Stimulated activated CD4-positive, alpha-beta T cell treated with anti-CD3 and anti-CD28 coated beads, Interleukin-2, amount 100 ng/mL, for 4 hours (primary cell): Measurements from ENCODE around the gene FAT4.
A peak's percentile ranks its signal among the peaks of the same experiment; 100 is the strongest.

Source experiments
- DNase-seq: peaks from one replicate; pipeline ENCODE4 v3.0.0-alpha.2; 2020; ENCODE audit warnings: low read depth

FAT4 gene, protein sequence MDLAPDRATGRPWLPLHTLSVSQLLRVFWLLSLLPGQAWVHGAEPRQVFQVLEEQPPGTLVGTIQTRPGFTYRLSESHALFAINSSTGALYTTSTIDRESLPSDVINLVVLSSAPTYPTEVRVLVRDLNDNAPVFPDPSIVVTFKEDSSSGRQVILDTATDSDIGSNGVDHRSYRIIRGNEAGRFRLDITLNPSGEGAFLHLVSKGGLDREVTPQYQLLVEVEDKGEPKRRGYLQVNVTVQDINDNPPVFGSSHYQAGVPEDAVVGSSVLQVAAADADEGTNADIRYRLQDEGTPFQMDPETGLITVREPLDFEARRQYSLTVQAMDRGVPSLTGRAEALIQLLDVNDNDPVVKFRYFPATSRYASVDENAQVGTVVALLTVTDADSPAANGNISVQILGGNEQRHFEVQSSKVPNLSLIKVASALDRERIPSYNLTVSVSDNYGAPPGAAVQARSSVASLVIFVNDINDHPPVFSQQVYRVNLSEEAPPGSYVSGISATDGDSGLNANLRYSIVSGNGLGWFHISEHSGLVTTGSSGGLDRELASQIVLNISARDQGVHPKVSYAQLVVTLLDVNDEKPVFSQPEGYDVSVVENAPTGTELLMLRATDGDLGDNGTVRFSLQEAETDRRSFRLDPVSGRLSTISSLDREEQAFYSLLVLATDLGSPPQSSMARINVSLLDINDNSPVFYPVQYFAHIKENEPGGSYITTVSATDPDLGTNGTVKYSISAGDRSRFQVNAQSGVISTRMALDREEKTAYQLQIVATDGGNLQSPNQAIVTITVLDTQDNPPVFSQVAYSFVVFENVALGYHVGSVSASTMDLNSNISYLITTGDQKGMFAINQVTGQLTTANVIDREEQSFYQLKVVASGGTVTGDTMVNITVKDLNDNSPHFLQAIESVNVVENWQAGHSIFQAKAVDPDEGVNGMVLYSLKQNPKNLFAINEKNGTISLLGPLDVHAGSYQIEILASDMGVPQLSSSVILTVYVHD (N-terminal part only)

DNA sequence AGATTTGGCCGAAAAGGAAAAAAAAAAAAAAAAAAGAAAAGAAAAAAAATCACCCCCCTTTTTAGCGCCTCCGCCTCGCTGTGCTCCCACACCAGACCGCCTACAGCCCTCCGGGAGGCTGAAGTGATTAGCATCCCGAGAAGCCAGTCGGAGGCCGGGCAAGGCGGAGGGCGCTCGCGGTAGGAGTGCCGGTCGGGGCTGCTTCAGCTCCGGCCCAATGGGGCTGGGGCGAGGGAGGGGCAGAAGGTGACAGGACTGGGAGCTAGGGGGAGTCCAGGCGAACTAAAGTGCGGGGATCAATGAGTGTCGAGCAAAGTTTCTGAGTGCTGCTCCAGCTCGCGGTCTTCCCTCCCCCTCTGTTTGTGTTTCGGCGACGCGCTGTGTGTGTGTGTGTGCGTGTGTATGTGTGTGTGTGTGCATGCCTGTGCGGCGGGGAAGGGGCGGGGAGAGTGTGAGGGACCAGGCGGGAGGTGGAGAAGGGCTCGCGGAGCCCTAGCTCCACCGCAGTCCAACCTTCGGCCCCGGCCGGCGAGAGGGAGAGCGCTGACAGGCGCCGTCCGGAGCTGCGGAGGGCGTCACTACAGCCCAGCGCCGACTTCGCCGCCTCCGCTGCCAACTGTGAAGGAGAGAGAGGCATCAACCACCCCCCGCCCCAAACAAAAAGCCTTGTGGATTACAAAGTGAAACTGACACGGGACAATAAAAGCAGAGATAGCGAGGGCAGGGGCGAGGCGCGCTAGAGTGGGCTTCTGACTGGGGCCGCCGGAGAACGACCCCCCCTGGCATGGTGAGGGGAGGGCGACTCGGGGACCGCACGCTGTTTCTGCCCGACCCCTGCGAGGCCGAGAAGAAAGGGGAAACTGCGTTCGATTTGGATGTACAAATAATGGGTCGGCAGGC lies at the start of gene FAT4:
Gene FAT4 (plus strand): TSS at position 280 of the 900 bp plus-strand sequence. CDS start 1,457 bp downstream, outside the sequence.
- peak; percentile 6 for DNase-seq

DNA sequence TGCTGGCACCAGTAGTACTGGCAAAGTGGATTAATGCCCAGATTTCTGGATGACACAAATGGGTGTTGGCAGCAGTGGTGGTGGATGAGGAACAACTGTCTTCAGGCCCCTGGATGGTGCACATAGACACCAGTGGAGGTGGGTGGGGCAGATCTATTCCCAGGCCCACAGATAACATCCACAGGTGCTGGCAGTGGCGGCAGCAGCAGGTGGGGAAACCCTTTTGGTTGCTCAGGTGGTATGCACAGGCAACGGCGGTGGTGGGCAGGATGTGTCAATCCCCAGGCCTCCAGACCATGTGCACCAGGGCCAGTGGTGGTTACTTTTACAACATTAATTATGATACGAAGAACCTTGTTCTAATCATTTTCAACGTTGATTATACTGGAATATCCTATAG lies 48.9 kb upstream of the FAT4 start:
- DNase-seq = no peak

DNA sequence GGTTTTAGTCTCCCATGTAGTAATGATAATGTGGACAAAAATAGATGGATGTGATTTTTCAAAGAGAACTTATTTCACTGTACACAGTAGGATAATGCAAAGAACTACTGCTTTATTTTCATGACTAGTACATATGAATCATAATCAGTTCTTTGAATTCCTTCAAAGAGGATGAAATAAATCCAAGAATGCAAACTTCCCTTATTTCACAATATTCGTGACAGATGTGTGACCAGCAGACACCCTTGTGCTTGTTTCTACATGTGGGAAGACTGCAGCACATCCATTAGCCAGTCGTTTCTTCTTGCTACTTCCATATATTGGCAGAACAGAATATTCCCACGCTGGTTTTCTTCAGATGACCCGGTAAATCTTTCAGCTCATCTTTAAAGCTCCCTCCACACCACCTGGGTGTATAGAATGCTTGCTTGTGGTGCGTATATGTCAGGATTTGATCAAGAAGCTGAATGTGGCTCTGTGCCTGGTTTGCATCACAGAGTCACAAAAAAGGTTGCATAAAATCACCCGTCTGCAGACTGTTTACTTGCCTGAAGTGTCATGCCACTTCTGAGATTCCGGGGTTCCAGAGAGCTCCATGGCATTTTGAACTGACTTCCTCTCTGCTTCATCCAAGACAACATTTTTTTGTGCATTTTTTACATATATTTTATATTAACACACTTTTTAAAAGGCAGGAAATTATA lies 47.7 kb upstream of the FAT4 start:
- no peak for DNase-seq

DNA sequence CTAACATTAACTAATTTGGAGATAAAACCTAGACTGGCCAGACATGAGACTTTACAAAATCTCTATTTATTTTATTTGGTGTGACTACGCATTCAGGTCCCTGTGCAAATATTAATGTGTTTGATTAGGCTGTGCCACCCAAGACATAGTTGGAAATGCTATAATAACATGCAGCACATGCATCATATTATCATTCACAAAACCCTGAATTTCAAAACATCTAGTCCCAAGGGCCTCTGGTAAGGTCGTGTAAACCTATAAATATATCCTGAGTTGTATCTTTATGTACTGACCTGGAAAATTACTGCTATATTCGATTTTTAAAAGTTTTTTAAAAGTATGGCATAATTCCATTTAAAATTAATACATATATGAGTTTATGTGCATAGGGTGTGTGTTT lies 47.1 kb upstream of the FAT4 start:
- no peak for DNase-seq

DNA sequence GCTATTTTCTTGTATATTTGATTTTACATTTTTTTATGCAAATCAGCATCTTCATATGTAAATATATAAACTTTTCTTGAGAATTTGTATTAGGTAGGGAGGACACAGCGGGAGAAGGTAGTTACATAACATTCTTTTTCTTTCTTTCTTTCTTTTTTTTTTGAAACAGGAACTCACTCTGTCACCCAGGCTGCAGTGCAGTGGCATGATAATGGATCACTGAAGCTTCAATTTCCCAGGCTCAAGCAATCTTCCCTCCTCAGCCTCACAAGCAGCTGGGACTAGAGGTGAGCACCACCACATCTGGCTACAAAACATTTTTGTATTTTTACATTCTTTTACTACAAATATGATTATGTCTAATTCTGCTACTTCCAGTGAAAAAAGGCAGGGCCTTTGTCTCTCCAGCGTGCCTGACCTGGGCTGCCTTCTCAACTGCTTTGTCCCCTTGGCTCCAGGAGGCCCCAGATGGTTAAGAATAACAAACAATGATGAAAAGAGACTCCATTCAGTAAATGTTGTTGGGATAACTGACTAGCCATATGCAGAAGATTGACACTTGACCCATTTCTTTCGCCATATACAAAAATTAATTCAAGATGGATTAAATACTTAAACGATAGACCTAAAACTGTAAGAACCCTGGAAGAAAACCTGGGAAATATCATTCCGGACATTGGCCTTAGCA lies 46.5 kb upstream of the FAT4 start:
- no peak for DNase-seq

DNA sequence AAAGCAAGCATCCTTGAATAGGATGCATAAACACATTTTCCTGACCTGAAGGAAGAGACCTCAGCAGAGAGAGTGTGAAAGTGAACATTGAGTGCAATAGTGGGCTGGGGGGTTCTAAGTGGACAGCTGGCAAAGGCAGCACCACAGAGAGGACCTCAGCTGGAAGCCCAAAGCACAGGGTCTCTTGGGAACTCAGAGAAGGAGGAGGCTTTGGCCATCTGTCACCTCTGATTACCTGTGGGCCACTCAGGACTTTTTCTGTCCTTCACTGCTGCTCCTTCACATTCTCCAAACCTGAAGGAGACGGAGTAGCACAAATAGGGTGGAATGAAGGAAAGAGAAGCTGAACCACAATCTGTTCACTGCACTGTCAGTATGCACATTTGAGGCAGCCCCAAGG lies 37.9 kb upstream of the FAT4 start:
- no peak for DNase-seq

DNA sequence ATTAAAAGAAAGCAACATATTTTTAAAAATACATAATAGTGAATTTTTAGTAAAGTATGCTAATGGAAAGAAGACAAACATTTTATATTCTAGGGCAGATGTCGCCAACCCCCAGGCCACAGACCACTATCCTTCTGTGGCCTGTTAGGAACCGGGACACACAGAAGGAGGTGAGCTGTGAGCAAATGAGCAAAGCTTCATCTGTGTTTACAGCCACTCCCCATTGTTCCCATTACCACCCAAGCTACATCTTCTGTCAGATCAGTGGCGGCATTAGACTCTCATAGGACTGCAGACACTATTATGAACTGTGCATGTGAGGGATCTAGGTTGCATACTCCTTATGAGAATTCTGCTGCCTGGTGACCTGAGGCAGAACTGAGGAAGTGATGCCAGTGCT lies 37.0 kb upstream of the FAT4 start:
- no peak for DNase-seq

DNA sequence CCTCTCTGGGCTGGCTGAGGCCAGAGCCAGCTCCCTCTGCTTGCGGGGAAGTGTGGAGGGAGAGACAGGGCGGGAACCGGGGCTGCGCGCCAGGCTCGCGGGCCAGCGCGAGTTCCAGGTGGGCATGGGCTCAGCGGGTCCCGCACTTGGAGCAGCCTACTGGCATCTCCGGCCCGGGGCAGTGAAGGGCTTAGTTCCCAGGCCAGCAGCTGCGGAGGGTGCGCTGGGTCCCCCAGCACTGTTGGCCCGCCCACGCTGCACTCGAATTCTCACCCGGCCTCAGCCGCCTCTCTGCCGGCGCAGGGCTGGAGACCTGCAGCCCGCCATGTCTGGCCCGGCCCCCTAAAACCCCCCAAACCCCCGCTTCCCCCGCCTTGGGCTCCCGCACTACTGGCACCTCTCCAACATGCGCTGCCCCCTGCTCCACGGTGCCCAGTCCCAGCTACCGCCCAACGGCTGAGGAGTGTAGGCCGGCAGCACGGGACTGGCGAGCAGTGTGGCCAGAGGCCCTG lies 33.8 kb upstream of the FAT4 start:
- no peak for DNase-seq

DNA sequence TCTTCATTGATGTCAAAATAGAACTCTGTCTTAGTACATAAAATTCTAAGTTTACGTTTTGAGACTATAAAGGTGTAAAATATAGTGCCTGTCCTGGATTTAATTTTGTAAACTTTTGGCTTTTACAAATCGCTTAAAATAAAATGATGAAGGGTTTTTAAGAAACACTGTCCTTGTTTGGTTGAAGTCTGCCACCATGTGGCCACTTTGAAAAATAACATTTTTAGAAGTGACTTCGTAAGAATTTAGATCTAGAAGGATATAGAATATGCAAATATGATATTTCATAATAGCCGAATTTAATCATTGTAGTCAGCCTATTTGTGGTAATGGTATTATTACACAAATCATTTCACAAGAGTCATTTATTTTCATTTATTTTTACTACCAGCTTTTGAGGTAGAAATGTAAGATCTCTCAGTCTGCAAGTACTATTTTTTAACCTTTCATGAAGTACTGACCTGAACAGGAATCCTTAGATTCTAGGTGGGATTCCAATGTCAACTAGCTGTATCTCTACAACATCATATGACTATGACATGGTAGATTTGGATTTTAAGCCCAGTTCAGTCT lies 31.0 kb upstream of the FAT4 start:
- no peak for DNase-seq

DNA sequence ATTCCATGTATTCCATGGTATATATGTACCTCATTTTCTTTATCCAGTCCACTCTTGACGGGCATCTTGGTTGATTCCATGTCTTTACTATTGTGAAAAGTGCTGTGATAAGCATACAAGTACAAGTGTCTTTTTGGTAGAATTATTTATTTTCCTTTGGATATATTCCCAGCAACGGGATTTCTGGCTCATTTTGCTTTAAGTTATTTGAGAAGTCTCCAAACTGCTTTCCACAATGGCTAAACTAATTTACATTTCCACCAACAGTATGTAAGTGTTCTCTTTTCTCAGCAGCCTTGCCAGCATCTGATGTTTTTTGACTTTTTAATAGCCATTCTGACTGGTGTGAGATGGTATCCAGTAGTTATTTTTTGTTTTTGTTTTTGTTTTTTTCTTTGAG lies 17.6 kb upstream of the FAT4 start:
- DNase-seq = no peak

DNA sequence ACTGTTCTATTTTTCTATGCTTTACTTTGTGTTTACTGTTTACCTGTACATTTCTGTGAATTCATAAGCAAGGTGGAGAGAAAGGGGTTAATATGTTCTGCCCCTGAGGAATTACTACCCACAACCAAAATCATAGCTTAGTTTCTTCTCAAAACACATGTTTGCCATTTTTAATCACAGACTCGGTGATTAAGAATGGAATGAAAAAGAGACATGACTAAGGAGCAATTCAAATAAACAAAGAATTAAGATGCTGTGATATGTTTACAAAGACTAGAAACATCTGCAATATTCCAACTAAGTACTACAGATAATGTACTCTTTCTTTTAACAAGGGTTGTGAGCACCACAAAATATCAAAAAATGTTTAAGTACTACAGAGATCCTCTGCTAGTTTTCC lies 11.7 kb upstream of the FAT4 start:
- DNase-seq = no peak

DNA sequence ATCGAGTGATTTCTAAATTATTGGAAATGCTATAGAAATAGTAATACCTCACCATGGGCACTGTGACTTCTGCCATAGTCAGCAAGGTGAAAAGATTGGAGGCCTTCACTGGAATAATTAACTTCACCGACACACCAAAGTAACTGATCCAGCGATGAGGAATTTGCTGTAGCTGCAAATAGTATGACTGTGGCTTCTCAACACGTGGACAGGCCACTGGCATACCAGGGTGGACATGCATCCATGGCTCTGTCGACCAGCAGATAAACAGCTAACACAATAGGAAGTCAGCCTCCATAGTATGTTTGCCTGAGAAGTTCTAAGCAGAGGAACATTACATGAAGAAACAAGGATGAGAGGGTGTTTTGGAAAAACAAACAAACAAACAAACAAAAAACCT lies 10.9 kb upstream of the FAT4 start:
- no peak for DNase-seq

DNA sequence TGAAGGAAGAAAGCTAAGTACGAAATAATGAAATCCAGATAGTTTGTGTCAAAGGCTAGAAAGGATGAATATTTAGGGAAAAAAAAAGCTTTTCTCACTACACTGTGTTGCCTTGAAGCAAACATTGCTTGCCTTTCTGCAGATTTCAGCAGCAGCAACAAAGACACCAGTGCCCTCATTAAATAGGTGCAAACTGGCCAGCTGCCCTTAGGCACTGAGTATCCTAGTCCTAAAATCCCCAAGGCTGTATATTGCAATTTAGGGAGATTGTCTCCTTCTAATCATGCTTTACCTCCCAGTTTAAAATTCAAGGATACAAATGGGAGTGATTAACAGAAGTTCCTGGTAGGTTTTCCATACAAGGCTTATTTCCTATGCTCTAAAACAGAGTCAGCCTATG lies 8.6 kb upstream of the FAT4 start:
- no peak for DNase-seq

DNA sequence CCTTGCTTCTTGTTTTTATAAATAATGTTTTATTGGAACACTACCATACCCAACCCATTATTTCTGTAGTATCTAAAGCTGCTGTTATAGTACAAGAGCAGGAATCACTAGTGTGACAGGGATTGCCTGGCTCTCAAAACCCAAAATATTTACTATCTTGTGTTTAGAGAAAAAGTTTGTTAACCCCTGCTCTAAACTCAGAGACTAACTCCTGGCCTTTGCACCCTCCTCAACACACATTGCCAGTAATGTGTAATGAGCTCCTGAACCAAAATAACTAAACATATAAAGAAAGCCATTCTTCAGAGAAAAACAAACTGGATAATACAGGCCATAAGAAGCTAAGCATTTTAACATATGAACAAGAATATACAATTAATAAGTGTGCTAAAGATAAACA lies 8.2 kb upstream of the FAT4 start:
- no peak for DNase-seq

DNA sequence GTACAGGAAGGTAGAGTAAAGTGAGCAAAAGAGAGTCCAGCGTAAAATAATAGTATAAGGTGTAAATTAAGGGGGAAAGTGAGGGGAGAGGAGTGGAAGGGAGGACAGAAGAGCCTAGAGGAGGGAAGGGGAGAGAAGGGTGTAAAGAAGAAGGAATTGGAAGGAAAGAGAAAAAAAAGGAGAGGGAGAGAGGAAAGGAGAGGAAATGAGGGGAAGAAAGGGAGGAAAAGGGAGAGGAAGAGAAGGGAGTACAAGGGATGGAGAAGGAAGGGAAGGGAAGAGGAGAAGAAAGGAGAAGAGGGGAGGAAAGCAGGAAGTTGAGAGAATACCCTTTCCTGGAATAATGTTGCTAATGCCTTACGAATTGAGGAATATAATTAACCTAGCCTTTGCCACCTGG lies 3.3 kb upstream of the FAT4 start:
- DNase-seq = no peak

DNA sequence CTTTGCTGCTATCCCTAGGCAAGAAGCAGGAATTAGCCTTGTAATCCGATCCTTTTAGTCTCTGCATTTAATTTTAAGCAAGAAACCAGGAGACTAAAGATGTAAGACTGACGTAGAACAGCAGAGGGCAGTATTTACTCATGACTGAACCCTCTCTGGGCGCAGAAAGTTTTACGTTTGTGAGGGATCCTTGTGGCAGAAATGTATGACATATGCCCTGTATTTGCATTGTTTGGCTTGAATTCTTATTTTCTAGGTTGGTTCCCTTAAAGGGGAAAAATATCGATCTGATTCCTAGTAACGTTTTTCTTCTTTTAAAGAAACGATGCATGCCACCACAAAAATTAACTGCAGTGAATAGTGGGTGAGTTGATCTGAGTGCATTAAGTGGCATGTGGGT lies 1.3 kb upstream of the FAT4 start:
- no peak for DNase-seq

DNA sequence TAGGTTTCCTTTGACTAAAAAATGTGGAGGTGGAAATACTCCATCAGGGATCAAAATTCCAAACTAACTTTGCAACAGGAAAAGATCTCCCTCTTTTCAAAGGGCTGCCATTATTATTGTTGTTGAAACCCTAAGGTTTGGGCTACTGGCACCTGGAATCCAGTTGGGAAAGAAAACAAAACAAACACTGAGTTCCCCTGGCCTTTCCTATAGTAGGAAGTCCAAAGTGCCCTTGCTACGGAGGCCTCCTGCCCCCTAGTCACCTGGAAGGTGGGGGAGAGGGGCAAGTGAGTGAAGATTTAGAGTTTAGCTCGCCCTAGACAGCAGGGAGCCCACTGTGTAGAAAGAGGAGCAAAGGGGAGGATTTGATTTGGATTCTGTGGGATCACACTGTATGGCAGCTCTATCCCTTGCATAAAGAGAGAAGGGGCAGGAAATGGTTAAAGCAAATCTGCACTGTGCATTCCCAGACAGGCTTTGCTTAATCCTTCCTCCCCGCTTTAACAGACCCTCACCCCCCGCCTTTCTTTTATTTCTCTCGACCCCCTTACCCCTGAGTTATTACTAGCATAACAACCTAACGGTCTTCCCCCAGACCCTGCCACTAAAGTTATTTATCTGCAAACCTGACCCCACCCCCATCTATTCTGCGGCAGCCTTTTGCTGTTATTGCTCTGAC lies 627 bp upstream of the FAT4 start:
- no peak for DNase-seq

DNA sequence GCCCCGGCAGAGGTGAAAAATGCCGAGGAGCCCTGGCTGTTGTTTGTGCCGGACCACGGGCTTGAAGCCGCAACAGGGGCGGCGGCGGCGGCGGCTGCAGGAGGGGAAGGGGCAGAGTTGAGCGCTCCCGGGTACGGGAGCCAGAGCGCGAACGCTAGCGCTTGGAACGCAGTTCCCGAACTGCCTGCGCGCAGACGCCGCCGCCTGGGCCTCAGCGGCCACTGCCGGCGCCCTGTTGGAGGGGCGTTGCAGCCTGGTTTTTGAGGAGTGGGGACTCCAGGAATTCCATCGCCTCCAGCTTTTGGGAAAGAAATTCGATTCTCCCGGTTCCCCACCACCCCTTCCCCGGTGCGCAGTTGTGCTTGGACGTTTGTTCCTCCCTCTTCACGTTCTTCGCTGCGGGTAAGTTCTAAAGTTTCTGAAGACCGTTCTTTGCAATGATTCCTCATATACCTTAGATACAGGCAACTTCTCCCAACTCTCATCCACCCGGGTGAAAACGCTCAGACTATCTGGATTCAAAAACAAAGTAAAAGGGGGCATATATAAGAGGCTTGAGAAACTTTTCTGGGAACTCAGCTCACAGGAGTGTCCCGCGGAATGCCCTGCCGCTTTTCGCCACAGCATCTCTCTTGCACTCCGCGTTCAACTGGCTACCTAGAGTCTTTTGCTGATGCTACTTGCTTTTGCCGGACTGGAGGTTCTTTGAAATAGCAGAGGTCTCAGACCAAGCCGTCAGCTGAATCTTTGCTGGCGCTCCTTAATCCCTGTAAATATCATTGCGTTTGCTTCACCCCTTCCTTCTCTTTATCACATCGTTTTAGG lies 1.0 kb downstream of the FAT4 start:
- DNase-seq = no peak

DNA sequence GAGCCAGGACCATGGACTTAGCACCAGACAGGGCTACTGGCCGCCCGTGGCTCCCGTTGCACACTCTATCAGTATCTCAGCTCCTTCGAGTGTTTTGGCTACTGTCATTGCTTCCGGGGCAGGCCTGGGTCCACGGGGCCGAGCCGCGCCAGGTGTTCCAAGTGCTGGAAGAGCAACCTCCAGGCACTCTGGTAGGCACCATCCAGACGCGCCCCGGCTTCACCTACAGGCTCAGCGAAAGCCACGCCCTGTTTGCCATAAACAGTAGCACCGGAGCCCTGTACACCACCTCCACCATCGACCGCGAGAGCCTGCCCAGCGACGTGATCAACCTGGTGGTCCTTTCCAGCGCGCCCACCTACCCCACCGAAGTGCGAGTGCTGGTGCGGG lies 1.6 kb downstream of the FAT4 start:
- no peak for DNase-seq
